HG02678 (cell line): ENCODE data around the gene KRT82.
"Not testable (repeated sequence)": the region's sequence is repeated elsewhere in the genome, so short reads cannot be mapped to it uniquely, and the experiment has no call there.

ENCODE experiments used
- ATAC-seq: cut with Tn5 transposase; IDR thresholded peaks from one replicate; pipeline ENCODE4 v1.9.1; 2021; ENCODE audit warnings: mild to moderate bottlenecking, moderate library complexity; ENCODE audit not compliant: unreplicated experiment

KRT82 gene

DNA sequence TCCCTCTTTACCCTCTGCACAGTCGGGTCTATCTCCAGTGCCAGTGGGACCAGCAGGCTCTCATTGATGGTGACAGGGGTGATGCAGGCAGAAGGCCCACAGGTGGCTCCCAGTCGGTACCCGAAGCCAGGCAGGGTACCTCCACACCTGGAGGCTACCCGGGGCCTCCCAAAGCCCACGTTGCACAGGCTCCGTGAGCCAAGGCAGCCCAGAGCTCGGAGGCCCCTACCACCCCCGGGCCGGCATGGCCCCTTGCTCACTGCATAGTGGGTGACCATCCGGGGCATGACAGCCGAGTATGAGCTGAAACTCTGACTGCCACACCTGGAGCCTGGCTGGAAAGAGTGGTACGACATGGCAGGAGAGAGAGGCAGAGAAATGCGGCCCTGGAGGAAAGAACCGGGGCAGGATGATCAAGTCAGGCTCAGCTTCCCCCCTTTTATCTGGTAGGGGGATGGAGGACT, at the start of gene KRT82:
KRT82 (minus strand) TSS at position 414 of the 464 bp plus-strand sequence; CDS start at position 356, 58 bp downstream.
- ATAC-seq, result no peak

DNA sequence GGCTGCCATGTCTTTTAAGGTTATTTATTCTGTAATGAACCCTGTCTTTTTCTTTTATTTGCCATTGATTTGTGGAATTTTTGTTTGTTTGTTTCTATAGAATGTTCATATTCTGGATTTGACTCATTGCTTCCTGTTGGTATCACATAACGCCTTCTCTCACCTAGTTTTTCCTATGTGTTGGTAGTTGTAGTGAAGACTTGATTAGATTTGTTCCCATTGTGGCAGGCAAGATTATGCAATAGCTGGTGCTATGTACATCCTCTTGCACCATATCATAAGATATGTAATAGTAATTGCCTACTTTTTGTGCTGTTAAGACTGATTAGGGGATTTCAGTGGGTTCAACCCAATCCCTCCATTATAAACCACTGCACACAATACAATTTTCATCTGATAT, 49.7 kb upstream of the KRT82 start:
- no peak for ATAC-seq

DNA sequence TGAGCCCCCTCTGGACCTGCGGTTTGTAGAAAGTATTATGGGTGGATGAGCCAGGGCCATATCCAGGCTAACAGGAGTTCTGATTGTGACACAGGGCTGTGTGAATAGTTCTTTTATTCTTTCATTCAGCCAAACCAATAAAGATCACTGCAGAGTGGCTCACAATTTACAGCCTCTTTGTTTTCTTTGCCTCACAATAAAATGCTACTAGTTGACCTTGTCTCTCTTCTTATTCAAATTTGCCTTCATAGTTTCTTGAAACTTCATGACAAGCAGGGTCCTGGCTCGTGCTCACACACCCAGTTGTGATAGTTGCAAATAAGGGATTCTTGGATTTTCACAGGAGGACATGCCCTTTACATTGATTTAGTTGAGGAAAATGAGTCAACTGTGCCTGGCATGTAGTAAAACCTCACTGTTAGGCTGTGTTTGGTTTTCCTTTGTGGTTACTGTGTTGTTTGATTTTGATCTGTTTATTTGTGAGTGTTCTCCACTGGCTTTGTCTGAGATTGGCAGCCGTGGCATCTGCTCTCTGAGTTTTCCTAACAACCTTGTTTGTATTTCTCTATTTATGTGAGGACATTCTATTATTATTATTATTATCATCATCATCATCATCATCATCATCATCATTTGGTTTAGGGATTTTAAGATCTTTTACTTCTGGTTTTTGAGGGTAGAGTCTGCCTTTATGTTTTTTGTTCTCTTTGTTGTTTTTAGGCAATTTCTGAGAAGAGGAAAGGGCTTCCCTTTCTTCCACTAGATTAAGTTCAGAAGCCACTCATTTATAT, 48.5 kb upstream of the KRT82 start:
- ATAC-seq, result no peak

DNA sequence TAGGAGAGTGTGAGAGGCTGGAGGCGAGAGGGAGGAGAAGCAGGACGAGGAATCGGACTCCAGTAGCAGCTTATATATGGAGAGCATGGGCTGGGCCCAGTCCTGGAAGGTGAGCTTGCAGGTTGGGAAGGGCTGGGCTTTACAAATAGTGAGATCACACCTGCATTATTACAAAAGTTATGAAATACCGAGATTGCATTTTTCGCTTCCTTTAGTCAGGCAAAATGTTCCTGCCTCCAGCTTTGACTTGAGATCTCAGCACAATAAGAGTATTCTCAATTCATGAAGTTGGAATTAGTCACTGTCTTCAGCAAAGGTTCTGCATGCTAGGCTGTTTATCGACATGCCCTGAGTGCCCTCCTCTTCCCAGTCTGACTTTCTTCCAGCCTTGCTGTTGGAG, 46.0 kb upstream of the KRT82 start, which contains the start of gene KRT6B:
KRT6B (minus strand) TSS at position 46 of the 400 bp plus-strand sequence. CDS start 68 bp downstream, outside the sequence.
- no peak for ATAC-seq

DNA sequence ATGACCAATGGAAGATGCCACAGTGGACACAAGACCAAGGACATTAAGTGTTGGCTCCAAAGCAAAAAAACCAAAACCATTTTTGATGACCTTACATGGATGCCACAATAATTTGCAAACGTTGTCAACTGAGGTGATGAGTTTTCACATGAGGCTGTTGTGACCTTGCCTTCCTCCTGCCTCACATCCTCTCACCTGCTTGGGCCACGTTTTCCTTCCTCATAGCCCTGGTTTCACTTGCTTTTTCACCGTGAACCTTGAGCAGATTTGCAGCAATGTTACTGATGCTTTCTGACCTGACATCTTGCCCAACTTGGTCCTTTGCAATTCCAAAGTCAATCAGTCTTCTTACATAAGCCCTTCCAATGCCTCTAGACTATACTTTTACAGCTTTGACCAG, 42.1 kb upstream of the KRT82 start:
- no peak for ATAC-seq

DNA sequence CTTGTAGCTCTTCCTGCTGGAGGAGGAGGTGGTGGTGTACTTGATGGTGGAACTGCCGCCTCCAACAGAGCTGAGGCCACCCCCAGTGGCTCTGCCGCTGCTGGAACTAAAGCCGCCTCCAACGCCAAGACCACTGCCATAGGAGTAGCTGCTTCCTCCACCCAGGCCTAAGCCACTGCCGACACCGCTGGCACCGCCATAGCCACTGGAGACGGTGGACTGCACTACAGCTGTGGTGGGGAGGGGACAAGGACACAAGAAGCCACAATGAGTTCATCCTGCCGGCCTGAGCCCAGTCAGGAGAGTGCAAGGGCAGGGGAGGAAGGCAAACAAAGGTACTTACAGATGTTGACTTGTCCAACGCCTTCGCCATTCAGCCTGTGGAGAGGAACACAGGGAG, 41.1 kb upstream of the KRT82 start:
- ATAC-seq, result not testable (repeated sequence)

DNA sequence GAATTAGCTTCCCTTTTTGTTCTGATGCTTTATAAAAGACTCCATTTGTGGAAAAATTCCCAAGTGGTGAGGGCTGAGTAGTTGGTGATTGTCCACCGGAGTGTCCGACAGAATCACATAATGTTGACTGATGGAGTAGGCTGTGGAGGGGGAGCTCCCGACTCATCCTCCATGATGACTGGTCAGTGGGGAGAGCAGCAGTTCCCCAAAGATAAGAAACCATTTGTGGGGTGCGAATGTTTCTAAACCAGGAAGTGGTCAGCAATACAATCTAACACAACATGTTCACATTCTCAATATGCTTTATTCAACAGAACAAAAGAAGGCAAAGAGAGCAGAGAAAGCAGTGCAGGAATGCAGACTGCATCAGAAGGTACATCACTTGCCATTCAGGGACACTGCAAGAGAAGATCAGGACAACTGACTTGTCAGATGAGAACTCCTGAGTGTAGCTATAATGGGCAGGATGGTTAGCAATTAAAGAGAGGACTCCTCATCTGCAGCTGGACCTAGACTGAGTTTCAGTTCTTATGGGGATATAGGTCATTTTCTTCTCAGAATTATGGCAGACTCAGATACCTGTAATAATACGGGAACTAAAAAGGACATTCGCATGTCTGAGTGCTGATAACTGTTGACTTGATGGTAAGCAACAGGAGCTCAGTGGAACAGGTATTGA, 40.4 kb upstream of the KRT82 start:
- ATAC-seq, result no peak

DNA sequence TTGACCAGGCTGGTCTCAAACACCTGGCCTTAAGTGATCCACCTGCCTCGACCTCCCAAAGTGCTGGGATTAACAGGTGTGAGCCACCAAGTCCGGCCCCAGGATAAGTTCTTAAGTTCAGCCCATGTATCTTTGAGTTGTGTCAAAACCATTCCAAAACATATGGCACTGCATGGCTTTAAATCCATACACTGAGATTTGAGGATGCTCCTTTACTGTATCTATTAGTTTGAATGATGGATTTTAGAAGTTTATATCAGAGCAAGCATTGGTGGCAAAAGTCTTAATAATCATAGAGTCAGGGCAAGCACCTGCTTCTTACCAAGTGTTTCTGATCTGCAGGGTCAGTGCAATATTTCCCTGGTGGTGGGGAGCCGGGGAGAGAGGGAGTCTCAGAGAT, 39.7 kb upstream of the KRT82 start:
- no peak for ATAC-seq

DNA sequence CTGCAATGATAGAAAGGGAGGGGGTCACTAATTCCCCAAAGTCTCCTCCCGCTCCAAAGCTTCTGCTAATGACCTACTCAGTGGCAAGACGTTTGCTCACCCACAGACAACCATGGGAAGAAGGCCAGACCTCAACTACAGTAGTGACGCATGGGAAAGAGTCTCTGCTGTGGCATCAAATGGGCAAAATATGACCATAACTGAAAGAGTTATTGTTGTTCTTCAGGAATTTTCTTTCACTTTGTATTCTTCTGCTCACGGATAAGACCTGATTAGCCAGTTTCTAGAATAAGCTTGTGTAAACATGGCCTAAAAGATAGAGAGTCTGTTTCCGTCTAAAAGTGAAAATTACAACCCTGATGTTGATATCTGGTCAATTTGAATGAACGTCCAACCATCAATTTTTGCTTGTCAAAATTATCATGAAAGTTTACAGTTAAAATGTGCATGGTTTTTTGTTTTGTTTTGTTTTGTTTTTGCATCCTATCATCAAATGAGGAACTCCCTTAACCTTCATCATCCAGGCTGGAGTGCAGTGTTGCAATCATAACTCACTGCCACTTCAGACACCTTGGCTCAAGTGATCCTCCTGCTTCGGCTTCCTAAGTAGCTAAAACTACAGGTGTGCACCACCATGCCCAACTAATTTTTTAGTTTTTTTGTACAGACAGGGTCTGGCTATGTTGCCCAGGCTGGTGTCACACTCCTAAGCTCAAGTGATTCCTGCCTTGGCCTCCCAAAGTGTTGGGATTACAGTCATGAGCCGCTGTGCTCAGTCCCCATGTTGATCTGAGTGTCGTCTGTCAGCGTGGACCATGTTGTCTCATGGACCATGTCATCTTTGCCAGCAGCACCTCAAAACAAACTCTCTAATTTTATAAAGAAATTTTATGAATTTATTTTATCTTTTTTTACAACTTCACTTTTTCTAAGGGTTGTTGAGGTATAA, 38.8 kb upstream of the KRT82 start:
- no peak for ATAC-seq

DNA sequence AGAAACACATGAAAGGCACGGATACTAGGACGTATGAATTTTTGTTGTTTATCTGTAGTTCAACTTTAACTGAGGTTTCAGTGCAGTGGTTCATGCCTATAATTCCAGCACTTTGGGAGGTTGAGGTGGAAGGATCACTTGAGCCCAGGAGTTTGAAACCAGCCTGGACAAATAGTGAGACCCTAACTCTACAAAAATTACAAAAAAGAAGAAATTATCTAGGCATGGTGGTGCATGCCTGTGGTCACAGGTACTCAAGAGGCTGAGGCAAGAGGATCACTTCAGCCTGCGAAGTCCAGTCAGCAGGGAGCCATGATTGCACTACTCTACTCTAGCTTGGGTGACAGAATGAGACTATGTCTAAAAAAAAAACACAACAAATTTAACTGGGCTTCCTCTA, 37.8 kb upstream of the KRT82 start:
- no peak for ATAC-seq

DNA sequence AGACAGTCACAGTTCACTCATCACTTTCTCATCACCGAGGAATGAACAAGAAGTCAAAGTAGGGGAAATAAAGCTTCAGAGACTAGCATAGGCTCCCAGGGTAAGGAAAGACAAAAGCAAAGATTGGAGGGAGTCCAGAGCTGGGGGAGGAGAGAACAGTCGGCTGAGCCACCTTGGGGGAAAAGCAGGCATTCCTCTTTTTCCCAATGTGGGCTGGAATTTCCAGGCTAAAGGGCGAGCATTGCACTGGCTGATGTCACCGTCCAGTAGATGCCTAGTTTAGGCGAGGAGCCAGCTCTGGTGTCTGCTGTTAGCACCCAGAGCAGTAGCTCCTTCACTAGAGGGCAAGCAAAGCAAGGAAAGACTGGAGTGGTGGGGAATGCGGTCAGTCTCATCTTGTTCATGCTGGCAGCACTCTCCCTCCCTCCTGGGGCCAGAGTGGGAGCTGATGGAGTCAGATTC, 36.5 kb upstream of the KRT82 start:
- no peak for ATAC-seq

DNA sequence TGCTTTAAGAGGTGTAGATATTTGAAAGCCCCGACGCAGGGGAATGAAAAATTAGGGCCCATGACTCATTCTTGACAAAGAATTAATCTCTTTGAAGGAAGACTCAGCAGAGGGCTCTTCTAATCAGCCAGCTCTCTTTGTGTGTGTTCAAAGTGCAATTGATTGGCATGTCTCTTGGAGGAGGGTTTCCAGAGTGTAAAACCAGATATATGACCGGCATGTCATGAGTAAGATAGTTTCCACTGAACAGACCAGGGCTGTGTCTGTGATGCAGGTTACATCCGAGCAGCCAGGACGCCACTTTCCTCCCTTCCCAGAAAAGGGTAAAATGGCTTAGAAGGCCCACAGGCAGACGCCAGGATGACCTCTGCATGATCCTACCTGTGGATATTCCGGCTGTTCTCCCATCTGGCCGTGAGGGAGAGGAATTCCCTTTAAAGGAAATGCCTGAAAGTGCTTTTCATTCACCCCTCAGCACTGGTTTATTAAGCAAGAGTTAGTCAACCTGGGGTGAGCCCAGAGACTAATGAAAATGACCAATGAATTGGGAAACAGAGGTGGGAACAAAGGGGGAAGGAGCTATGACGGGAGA, 35.3 kb upstream of the KRT82 start:
- ATAC-seq, result no peak

DNA sequence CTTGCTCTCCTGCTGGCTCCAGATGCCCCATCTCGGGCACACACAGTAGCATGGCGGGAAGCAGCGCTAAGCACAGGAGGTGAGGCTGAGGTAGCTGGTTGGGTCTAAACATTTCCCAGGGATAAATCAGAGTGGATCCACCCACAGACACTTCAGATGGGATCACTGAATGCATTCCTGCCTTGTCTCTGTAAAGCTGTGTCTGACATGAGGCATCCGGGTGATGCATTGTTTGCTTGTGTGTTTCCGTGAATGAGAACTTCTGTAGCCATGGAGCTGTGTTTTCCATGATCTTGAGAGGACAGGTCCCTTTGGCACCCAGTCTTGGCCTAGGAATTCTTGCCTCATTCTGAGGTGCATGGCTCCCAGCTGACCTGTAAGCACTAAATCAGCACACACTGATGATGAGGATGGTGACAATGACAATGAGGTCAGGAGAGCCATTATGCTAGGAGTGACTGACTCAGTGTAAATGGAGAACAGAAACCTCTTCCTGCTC, 34.7 kb upstream of the KRT82 start:
- ATAC-seq, result no peak

DNA sequence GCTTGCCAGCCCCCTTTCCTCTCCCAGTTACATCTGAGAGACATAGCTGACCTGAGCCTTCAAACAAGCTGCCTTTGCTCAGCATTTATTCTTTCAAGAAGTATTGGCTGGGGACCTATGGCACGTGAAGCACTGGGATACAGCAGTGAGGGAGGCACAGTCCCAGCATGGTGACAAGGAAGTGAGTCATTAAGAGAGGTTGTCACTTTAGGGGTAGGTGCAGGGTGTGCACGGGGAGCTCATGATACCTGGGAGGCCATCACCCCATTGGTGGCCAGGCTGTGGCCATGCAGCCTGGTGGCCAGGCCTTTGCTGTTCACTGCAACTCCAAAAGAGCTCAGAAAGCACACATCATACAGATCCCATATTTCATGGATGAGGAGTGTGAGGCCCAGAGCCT, 33.7 kb upstream of the KRT82 start:
- ATAC-seq, result no peak

DNA sequence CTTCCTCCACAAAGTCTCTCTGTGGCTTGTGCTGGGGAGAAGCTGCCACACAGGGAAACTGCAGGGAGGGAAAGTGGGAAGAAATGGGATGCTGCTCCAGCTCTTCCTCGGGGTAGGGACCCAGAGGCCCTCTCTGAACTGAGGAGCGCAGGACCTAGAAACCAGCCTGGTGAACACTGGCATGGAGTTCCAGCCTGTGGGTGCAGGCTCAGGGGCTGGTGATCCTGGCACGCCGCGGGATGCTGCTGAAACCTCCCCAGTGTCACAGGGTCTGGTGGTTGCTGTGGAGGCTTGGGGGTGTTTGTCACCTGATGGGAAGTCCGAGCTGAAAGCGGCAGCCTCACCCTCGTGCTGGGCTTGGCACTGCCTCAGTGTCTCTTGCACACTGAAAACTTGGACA, 33.3 kb upstream of the KRT82 start:
- no peak for ATAC-seq

DNA sequence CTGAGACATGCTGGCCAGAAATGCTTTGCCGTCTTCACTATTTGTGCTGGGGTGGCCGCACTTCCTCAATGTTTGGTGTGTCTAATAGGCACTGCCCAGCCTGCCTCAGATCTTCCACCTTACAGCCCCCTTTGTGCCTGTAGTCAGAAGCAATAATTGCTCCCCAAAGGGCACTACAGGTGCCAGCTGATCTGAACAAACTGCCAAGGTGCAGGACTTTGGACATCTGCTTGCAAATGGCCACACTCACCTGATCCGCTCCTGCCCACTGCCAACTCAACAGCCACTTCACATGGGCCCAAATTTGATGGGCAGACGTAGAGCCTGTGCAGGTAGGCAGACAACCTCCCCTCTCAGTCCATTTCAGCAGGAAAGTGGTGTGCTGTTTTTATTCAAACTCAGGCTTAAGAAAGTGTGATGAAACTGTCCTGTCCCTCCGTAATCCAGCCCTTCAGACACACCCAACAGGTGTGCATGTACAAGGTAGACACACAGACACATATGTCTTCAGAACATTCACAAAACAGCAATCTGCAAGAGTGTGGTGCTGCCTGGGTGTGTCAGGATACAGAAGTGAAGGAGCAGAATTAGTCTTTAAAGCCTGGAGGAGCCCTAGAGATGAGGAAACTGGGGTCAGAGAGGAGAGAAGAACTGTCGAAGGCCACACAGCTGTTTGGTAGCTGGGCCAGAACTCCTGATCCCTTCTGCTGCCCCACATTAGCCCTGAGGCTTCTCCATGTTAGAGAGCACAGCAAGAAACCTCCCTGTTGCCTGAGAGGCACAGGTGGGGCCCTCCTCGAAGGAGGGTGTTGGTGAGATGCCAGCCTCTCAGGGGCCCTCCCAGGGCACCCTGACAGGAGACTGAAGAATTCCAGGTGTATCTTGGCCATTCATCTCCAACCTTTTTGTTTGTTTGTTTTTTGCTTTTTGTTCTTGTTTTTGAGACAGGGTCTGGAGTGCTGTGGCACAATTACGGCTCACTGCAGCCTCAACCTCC, 32.5 kb upstream of the KRT82 start:
- ATAC-seq, result no peak

DNA sequence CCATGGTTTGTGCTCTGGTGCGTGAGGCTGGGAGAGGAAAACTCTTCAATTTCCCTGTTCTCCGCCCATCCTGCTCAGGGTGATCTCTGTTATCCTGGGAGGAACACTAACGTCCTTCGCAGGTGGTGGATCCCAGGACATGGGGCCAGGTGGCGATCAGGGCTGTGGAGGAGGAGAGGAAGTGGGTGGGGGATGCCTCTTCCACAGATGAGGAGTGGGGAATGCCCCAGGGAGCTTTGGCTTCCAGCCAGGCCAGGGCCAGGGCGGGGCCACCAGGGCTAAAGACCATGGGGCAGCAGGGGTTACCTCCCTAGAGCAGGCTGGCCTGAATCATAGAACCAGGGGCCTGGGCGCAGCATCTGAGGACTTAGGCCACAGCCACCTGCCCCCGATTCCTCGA, 31.4 kb upstream of the KRT82 start:
- ATAC-seq, result no peak

DNA sequence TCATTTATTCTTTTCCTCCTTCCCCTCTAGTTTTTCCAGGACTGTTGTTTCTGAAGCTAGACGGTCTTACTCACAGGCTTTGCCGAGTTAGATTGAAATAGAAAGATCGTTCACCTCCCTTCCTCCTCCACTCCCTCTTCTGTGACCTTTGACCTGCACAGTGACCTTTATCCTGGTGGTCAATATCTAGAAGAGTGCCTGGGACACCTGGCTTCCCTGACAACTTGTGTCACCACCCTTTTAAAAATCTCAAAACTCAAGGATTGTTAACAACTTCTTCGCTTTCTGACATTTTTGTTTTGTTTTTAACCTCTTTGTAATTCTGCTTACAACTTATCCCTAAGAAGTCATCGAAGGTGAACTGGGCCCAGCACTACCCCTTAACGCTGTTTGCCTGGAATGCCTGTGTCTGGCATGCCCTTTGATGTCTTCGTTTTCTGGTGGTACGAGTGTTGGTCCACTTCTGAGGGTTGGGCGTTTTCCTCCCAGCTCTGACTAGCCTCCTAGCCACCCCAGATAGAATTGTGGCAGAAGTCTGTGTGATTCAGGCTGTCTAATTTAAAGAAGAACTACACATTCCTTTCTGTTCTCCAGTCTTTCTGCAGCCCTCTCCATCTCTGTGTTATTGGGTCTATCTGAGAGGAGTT, 30.8 kb upstream of the KRT82 start:
- no peak for ATAC-seq
